Tibial nerve (tissue), 3 donors: ENCODE results near the gene ZNF738.

ENCODE experiments used
- CTCF ChIP-seq, 5 experiments: fragments of 200-600 bp in 3 of 5; fragments of 450-650 bp in 2 of 5; sonication (generic) in 3 of 5; IDR thresholded peaks; one replicate each; pipeline ENCODE4 v1.5.1; 2016 to 2019; ENCODE audit warnings: antibody characterized with exemption in 5 of 5, mild to moderate bottlenecking in 3 of 5, moderate library complexity in 2 of 5
- POLR2A ChIP-seq, 2 donors: fragments of 450-650 bp; IDR thresholded peaks; one replicate each; pipeline ENCODE4 v1.6.1; 2017; ENCODE audit warnings: antibody characterized with exemption in 2 of 2, mild to moderate bottlenecking in 2 of 2, moderate library complexity in 2 of 2

- TF ChIP-seq POLR2A (IDR thresholded peaks at IDR 0.05): no peak
- no peak for TF ChIP-seq CTCF (IDR thresholded peaks at IDR 0.05)
Measured at GRCh38 chr19:21321996-21322395, 36.8 kb upstream of the ZNF738 start.
